ENCODE measurements around the gene NOTO. TPM values are rescaled to one million over a fixed set of nuclear protein-coding genes. Genes with fewer than 3 reads are reported as not detected.

The NOTO gene
- total RNA-seq, 1 donor from 2014 or later: not detected

DNA sequence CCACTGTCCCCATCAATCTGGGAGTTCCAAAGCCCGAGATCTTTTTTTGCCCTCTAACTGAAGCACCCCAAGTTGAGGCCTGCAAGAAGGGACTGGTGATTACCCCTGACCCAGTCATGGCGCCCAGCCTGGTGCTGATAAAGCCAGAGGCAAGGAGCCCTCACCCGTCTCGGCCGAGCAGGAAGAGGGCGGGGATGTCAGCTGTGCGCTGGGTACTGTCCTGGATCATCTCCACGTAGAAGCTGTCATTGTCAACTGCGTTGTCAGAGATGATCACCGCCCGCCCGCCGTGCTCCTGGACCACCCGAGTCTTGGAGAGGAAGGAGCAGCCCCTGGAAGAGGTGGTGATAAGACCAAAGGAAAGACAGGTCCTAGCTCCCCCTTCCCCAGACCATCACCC, 26.3 kb downstream of the NOTO start:
- intact Hi-C loops (cut with DNase I): no loop called here
- DNase-seq (ENCODE audit: low spot score): no peak

DNA sequence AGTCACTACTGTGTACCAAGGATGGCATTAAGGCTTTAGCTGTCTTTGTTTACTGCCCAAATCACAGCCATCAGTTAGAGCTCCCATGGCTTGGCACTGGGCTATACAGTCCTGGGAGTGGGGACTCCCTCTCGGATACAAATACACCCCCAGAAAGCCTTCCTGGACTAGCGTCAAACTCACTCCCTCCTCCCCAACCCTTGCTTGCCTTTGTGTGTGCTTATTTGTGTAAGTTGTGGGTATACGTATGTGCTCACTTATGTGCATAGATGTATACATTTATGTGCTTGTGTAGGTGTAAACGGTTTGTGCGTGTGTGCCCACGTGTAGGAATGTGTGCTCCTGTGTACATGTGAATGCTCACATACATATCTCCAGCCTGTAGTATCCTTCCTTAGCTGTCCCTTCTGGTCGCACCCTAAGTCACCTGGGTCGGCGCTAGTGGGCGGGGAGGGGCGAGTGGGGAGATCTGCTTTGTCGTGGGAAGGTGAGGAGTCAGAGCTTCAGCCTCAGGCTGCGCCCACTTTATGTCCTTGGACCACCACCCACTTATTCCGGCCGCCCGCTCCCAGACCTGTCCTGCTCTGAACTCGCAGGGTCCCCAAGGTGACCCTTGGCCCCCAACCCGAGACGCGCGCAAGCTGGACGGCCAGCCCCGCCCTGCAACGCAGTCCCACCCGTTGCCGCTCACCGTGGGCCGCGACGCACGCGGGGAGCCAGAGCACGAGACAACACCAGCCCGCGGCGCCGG, 30.2 kb downstream of the NOTO start:
- DNase-seq (ENCODE audit: low spot score): no peak
- intact Hi-C loops (cut with DNase I): loop anchor here (1.0 to 5.0 kb wide), 3 partner anchors 18 to 155 kb away; partner anchors contain the start of genes ALMS1, RAB11FIP5 and SMYD5

DNA sequence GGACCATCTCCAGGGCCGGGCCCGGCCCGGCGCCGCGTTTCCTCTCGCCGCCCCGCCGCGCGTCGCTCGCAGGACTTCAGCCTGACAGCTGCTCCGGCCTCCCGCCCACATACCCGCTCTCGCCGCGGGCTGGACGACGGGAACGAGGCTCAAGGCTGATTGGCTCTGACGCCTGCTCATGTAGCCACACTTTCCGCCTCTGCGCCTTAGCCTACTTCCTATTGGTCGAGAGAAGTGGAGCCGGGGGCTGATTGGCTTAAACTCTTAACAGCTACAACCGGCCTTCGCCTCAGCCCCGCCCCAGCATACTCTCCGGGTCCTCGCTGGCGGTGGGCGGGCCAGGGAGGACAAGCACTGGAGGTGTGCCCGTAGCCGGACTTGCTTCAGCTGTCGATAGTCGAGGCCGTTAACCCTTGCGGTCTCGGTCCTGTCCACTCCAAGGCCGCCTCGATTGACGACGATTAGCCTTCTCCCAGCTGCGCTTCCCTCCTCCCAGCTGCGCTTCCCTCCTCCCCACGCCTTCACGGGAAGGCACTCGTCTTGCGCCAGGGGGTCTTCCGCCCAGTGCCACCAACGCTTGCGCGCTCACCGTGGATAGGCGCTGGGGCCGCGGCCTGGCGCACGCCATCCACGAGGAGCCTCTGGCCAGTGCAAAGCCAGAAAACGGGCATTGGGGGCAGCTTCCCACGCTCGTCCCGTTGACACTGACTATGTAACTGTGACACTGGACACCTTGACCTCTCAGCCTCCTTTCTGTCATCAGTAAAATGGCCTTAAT, 31.0 kb downstream of the NOTO start, which contains the start of gene PRADC1:
PRADC1 (minus strand) TSS at position 86 of the 778 bp plus-strand sequence; CDS start at position 7, 79 bp downstream.
- peak; percentile 100 for DNase-seq (ENCODE audit: low spot score)
- intact Hi-C loops (cut with DNase I): loop anchor here (1.0 to 5.0 kb wide), 3 partner anchors 19 to 154 kb away; partner anchors contain the start of genes ALMS1, RAB11FIP5 and SMYD5

DNA sequence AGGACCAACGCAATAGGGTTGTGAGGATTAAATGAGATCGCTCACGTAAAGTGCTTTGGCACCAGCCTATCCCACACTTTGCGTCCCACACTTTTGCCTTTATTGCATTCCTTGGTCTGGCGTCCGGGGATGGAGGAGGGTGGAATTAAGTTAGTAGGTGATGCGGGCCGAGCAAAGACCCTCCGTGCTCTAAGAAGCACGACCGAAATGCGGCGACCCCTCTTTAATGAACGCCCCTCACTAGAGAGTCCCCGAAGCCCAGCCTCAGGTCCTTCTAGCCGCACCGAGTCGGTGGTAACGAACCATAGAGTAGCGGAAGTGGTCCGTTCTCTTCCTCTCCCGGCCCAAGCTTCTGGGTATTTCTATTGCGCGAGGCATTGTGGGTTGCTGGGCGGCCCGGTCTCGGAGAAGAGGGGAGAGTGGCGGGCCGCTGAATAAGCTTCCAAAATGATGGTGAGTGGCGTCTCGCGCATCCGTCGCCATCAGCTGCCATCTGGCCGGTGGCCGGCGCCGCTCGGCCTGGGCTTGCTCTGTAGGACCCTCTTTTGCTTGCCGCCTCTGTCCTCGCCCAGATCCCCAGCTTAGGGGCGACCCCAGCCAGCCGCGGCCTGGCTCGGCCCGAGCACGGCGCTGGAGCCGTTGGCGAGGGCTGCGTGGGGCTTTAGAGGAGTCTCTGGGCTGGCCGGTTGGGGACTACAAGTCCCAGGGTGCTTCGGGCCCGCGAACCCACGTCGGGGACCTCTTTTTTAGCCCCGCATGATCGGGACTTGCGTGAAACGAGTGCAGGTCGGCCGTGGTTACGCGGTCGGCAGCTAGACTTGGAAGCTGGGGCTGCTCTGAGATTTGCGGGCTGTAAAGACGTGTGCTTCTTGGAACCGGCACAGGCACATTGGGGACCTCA, 31.8 kb downstream of the NOTO start, which contains the start of gene CCT7:
CCT7 (plus strand) TSS at position 377 of the 901 bp plus-strand sequence; CDS start at position 448, 71 bp downstream.
- peak; percentile 94 for DNase-seq (ENCODE audit: low spot score)
- intact Hi-C loops (cut with DNase I): loop anchor here (1.0 to 5.0 kb wide), 3 partner anchors 20 to 153 kb away; partner anchors contain the start of genes ALMS1, RAB11FIP5 and SMYD5

DNA sequence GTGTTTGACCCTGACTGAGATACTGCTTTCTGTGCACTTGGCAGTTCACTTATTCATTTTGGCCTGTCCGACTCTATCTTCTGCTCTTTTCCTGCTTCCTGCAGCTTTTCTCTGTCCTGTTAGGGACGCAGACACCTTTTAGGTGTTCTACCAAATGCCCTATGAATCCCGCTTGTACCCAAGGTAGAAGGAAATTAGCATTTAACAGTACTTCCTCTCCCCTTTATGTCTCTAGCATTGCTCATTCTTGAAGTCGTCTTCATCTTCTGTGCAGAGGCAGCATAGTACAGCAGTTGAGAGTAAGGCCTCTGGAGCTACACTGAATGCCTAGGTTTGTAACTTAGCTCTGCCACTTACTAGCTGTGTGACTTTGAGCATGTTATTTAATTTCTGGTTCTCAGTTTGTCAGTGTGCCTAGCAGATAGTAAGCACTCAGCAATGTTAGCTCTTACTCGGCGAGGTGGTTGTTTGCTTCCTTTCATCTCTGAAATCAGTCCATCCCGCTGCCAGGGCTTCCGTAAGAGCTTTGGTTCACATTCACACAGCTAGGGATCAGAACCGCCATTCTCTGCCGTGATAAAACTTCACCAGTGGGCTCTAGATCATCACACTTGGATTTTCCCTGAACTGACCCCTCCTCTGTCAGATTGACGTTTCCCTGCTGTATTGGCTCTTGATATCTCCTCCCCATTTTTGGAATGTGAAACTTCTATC, 33.1 kb downstream of the NOTO start:
- intact Hi-C loops (cut with DNase I): no loop called here
- DNase-seq (ENCODE audit: low spot score): no peak

DNA sequence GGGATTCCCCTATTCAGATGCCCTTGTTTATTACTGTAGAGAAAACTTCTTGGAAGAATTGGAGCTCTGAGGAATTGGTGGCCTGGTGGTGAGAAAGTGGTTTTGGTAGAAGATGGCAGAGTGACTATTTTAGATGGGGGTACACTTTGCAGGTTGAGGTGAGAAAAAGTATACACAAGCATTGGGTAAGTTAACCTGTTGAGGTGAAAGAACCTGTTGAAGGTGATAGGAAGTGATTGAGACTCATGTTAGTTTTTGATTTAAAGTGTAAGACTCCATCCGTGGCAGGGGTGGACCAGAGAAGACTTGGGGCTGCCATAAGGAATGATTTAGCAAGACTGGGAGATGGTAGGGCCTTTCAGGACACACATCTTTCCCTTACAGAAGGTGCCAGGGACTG, 34.8 kb downstream of the NOTO start:
- no peak for DNase-seq (ENCODE audit: low spot score)
- intact Hi-C loops (cut with DNase I): no loop called here

DNA sequence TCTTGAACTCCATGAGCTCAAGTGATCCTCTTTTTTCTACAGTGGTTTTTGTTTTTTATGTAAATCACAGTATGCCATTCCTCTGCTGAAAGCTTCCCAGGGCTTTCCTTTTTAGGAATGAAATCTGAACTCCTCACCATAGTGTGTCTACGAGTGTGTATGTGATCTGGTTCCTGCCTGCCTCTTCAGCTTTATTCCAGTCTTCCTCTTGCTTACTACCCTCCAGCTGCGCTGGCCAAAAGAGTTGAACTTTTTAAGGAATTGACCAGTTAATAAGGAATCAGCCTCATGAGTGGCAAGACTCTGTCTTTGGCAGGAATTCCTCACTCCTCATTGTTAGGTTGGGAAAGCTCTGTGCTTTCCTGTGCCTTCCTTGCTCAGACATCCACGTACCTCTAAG, 35.8 kb downstream of the NOTO start:
- intact Hi-C loops (cut with DNase I): no loop called here
- DNase-seq (ENCODE audit: low spot score): no peak

DNA sequence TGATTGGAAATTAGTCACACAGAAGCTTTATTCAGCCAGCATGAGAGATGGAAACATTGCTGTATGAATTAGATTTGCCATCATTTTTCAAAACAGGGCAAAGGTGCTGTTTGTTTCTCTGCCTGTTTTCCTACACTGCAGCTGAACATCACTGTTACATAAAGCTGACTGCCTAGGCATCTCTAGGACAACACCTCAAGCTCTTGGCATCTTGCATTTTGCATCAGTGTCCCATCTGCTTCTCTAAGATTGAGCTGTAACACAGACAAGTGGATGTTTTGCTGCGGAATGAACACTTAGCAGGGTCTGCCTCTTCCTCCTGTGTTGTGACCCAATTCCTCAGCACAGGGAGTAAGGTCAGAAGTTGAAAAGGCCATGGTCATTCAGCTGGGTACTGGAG, 36.6 kb downstream of the NOTO start:
- no peak for DNase-seq (ENCODE audit: low spot score)
- intact Hi-C loops (cut with DNase I): no loop called here

DNA sequence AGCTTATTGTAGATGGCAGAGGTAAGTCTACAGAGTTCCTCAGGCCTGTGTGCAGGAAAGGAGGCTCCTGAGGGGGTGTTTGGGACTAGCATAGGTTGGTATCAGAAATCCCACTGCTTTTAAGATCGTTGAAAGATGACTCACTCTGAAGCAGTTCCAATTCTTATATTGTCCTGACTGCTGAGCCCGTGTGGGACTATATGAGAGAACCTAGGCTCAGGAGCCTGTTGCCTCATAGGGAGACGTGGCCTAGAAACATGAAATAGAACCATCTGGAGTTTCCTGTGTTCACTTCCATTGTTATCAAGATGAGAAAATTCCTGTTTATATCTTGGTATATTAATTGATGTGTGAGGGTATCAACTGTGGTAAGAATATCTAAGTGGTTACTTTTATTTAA, 37.4 kb downstream of the NOTO start:
- intact Hi-C loops (cut with DNase I): no loop called here

DNA sequence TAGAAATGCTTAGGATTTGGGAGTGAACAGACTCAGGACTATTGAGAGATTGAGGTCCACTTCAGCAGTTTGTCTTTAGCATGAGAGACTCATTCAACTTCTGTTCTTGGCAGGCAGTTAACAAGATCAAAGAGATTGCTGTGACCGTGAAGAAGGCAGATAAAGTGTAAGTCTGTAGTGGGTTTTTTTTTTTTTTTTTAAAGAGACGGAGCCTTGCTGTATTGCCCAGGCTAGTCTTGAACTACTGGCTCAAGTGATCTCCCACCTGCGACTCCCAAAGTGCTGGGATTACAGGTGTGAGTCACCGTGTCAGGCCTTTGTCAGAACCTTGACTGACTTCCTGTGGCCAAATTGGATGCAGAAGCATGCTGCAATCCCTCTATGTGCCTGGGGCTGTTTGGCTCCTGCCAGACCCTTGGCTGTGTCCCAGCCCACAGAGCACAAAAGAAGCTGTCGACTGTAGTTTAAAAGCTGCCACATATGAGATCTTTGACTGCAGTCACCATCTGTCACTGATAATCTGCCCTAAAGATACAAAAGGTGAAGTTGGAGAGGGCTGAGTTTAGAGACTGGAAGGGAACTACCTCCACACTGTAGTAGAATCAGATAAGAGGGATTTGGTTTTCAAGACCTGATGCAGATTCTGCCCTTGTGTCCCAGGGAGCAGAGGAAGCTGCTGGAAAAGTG, 41.7 kb downstream of the NOTO start:
- no peak for DNase-seq (ENCODE audit: low spot score)
- intact Hi-C loops (cut with DNase I): no loop called here

More for the DNA sequence above, 37.4 kb downstream of the NOTO start:
- DNase-seq (ENCODE audit: low spot score): no peak

DNA sequence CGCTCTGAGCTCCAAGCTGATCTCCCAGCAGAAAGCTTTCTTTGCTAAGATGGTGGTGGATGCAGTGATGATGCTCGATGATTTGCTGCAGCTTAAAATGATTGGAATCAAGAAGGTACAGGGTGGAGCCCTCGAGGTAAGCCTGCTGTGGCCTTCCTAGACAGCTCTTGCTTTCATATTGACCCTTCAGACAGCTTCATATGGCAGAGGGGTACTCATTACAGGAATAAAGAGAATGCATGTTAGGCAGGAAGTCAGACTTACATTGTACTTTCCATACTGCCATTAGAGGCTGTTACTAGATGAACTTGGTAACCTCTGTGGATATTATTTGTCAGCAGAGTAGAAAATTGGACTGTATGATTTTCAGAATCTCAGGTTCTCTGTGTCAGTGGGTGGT, 42.2 kb downstream of the NOTO start:
- DNase-seq (ENCODE audit: low spot score): no peak
- intact Hi-C loops (cut with DNase I): no loop called here

DNA sequence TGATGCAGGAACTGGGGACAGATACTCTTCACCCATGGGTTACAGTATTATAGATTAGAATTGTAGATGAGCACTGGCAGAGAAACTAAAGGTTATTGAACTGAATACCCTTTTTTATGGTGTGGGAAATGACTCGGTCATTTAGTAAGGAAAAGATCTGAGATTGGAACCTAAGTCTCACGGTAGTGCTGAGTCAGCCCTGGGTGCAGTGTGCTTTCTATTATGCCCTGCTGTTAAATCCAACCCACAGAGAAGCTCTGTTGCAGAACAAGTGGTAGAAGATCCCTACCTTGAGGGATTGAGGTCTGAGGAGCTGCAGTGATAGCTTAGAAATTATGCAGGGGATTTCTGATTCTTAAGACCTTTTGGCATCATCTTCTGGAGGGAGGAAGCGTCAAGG, 44.5 kb downstream of the NOTO start:
- DNase-seq (ENCODE audit: low spot score): no peak
- intact Hi-C loops (cut with DNase I): no loop called here

DNA sequence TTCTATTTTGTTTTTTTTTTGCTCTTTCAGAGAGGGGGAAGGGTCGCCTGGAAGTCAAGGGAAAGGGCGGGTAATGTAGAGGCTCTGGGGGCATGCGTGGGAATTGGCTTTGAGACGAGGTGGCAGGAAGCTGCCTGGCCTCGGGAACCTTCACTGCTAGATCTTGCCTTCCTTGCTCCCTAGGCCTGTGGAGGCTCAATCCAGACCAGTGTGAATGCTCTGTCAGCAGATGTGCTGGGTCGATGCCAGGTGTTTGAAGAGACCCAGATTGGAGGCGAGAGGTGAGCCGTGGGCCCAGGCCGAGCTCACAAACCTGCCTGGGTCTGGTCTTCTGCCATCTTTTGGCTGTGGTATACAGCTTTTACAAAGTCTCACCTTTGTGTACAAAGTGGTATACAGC, 47.3 kb downstream of the NOTO start:
- intact Hi-C loops (cut with DNase I): no loop called here
- DNase-seq (ENCODE audit: low spot score): peak; percentile 54

DNA sequence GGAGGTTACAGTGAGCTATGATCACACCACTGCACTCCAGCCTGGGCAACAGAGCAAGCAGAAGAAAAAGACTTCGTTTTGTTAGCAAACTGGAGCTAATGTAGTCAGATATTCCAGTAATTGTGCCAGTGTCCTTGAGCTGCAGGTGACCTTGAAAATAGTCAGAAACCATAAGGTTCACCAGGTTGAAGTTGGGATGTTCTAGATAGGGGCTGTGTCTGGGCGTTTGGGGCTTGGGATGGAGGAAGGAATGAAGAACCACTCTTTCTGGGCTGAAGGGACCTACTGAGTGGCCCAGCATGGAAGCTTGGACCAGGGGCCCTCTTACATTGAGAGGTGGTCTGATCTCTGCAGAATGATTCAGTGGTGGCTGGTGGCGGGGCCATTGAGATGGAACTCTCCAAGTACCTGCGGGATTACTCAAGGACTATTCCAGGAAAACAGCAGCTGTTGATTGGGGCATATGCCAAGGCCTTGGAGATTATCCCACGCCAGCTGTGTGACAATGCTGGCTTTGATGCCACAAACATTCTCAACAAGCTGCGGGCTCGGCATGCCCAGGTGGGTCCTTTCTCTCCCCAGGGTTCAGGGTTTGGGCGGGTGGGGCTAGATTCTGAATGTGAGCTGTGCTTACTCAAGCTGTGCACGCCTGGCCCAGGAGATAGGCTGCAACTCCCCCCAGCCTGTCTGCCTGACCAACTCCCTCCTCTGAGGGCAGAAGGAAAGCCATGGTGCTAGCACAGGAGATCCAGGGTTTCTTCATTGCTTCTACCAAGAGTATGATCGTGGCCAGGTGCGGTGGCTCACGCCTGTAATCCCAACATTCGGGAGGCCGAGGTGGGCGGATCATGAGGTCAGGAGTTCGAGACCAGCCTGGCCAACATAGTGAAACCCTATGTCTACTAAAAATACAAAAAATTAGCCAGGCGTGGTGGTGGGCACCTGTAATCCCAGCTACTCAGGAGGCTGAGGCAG, 48.8 kb downstream of the NOTO start:
- peak; percentile 59 for DNase-seq (ENCODE audit: low spot score)
- intact Hi-C loops (cut with DNase I): no loop called here

DNA sequence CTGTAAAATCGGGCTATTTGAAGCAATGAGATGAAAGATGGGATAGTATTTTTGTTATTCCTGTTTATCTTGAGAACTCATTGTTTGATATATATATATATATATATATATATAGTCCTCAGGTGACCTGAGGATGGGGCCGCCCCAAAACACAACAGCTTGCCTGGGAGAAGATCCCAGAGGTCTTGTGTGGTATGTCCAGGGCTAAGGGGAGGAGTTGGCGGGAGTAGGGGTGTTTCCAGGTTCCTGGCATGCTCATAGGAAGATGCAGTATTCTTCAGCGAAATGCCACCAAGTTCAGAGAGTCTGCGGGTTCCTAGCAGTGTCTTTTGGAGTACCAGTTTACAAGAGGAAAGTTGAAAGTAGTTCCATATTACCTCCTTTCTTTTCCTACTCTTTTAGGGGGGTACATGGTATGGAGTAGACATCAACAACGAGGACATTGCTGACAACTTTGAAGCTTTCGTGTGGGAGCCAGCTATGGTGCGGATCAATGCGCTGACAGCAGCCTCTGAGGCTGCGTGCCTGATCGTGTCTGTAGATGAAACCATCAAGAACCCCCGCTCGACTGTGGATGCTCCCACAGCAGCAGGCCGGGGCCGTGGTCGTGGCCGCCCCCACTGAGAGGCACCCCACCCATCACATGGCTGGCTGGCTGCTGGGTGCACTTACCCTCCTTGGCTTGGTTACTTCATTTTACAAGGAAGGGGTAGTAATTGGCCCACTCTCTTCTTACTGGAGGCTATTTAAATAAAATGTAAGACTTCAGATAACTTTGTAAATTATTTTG, 50.1 kb downstream of the NOTO start:
- DNase-seq (ENCODE audit: low spot score): no peak
- intact Hi-C loops (cut with DNase I): no loop called here

DNA sequence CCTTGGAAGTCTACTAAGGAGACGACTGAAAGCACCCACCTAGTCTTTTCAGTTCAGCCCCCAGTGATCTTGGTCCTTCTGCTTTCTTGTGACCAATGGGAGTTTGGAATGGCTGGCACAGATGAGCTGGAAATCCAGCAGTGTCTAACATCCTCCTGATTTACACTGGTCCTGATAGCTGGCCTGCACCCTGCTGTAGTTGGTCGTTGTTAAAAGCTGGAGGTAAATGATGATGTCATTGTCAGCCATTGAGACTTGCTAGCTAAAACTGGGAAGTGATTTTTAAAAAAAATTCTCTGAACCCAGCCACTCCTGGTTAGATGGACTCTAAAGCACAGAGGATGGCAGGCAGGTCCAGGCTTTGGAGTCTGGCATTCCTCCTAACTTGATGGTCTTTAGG, 51.0 kb downstream of the NOTO start:
- peak; percentile 51 for DNase-seq (ENCODE audit: low spot score)
- intact Hi-C loops (cut with DNase I): no loop called here
